GM19351 (cell line): ENCODE data around the gene POU3F4.

ENCODE experiments used
- ATAC-seq: cut with Tn5 transposase; IDR thresholded peaks from one replicate; pipeline ENCODE4 v1.9.1; 2021; ENCODE audit warnings: mild to moderate bottlenecking, moderate library complexity; ENCODE audit not compliant: unreplicated experiment

Gene POU3F4

DNA sequence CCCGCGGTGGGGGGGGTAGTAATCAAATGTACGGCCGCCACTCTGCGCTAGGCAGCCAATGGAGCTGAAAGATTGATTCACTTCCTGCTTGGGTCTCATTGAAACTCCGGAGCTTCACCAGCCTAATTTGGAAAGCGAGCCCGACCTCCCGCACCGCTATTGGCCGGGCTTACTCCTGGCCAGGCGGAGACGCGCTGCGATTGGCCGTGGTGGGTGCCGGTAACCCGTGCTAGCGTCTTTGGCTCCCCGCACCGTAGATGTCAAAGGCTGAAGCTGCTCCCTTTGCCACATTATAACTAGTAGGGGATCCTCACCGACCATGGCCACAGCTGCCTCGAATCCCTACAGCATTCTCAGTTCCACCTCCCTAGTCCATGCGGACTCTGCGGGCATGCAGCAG, at the start of gene POU3F4:
POU3F4 (plus strand) TSS at position 285 of the 400 bp plus-strand sequence; CDS start at position 320, 35 bp downstream.
- no peak for ATAC-seq

DNA sequence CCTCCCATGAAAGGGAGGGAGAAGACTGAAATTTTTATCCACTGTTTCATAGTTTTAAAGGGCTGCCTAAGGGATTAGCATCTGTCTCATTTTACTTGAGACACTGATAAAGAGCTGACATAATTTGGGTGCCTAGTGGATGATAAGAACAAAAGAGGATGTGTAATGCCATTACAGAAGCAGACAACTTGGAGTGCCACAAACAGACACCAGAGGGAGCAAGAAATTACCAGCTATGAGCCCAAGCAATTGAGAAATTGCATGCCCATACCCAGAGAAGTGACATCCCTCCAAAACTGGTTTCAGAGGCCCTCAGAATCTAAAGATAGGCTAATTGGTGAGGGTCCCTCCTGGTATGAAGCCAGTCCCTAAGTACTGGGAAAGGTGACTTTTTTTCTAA, 38.5 kb upstream of the POU3F4 start:
- ATAC-seq: peak; percentile 97

DNA sequence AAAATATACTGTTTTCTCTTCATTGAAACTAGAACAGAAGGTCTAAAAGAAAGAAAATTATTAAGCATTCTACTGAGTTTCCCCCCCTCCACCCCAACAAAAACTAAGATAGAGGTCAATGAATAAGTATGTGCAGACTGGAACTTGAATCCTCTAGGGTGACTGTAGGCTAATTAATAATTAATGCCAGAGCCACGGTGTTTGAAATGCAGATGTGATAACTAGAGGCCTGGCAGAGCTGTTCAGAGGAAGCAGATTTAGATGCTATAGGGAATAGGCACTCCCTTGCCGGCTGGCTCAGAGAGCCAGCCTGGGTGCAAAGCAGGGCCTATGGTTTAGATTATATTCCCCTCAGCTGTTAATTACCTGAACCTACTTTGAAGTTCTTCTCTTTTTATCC, 12.2 kb upstream of the POU3F4 start:
- ATAC-seq: no peak

GRCh38 chrX:83501003-83501402, 7.1 kb upstream of the POU3F4 start:
- ATAC-seq: no peak

DNA sequence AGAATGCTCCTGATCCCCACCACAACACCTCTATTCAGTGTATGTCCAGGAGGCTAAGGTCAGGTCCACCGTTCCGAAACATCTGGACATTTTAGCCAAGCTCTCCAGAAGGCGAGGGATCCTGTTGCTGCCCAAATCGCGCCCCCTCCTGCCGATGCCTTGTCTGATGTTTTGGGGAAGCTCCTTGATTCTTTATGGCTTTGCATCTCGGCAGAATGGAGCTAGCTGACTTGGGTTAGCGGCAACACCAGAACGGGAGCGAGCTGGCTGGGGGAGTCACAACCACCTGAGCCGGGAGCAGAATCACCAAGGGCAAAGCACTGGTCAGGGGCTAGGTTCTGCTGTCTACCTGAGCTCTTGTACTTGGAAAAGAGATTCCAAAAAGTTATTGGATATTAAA, 6.6 kb upstream of the POU3F4 start:
- ATAC-seq: no peak

DNA sequence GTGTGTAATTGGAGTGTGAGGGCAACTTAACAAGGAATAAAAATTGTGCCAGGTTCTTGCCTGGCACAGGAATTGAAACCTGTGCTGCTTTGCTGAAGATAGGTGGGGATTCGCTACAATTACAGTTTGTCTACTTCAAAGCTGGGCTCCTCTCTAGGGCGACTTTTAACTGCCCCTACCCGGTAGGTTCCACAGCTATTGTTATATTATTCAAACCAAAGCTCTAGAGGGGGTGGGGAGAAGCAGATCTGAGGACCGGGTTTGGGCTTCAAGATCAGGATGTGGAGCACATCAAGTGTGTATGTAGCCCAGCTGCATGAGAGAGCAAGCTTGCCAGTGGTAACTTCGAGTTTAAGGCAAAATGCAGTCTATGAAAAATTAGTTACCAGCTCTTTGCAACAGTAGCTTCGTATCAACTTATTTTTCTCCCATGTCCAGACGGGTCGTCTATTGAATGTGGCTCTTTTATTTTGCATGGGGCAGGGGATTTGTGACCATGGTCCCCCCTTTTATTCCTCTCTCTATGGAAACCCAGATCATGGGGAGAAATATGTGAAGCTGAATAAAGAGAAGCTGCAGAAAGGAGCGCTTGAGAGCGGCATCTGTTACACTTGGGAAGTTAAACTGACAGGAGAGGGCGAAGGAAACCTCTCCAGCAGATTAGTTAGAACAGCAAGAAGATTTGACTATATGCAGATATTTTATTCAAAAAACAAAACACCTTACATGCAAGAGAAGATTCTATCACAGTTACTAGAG, 3.2 kb upstream of the POU3F4 start:
- no peak for ATAC-seq

DNA sequence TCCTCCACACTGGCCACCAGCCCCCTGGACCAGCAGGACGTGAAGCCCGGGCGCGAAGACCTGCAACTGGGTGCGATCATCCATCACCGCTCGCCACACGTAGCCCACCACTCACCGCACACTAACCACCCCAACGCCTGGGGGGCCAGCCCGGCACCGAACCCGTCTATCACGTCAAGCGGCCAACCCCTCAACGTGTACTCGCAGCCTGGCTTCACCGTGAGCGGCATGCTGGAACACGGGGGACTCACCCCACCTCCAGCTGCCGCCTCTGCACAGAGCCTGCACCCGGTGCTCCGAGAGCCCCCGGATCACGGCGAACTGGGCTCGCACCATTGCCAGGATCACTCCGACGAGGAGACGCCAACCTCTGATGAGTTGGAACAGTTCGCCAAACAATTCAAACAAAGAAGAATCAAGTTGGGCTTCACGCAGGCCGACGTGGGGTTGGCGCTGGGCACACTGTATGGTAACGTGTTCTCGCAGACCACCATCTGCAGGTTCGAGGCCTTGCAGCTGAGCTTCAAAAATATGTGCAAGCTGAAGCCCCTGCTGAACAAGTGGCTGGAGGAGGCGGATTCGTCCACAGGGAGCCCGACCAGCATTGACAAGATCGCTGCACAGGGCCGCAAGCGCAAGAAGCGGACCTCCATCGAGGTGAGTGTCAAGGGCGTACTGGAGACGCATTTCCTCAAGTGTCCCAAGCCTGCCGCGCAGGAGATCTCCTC, 600 bp downstream of the POU3F4 start:
- no peak for ATAC-seq

DNA sequence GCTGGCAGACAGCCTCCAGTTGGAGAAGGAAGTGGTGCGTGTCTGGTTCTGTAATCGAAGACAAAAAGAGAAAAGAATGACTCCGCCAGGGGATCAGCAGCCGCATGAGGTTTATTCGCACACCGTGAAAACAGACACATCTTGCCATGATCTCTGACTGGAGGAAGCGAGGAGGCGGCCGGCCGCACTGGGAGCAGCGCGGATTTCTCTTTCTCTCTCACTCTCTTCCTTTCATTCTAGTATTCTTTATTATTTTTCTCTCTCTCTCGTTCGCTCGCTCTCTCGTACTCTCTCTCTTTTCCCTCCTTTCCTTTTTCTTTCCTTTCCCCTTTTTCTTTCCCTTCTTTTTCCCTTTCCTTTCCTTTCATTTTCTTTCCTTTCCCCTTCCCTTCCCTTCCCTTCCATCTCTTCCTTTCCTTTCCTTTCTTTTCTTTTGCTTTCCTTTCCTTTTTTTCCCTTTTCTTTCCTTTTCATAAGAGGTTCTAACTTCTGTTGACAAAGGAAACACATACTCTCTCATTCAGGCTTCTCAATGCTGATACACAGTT, 1.2 kb downstream of the POU3F4 start:
- ATAC-seq: no peak

DNA sequence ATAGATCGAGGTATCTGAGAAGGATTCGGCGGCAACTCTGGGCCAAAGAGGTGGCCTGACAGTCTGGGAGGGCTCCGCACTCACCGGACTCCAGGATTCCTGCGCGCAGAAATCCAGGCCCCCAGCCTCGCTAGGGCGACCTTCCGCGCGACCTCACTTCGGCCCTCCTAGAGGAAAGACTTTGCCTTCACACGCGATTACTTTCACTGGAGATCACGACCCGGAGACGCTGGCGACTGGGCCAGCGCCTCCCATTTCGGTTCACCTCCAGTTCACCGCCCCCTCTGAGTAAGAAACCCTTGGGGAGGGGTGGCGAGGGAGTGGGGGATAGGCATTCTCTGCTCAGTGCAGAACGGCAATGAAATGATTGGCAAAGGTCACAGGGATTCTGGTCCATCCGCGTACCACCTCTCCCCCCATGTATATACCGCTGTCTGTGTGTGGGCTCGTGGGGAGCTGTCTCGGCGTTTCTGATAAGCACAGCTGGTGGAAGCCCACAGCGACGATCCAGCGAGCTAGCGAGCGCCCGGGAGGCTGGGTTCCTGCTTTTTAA, 2.5 kb downstream of the POU3F4 start:
- no peak for ATAC-seq

GRCh38 chrX:83511208-83511607, 3.1 kb downstream of the POU3F4 start:
- no peak for ATAC-seq

DNA sequence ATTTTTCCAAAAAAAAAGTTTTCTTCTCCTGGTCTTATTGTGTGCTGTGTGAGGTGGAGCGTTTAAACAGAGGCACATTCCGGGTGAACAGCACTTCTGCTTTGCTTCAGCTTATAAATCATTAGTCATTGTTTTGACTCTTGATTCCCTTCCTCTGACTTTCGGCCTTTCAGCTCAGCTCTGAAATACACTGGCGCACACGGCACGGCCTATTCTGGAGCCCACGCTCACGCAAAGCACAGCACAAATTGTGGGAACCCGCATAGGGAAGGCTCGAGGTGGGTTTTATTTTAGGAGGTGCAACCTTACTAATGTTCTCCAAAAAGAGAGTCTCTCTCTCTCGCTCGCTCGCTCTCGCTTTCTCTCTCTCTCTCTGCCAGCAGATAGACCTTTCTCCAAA, 4.0 kb downstream of the POU3F4 start:
- no peak for ATAC-seq

GRCh38 chrX:83516597-83516996, 8.5 kb downstream of the POU3F4 start:
- ATAC-seq: no peak

- ATAC-seq: no peak
These were observed 13.8 kb downstream of the POU3F4 start for GRCh38 chrX:83521905-83522304.

- ATAC-seq: no peak
These were observed 21.9 kb downstream of the POU3F4 start for GRCh38 chrX:83529950-83530349.

DNA sequence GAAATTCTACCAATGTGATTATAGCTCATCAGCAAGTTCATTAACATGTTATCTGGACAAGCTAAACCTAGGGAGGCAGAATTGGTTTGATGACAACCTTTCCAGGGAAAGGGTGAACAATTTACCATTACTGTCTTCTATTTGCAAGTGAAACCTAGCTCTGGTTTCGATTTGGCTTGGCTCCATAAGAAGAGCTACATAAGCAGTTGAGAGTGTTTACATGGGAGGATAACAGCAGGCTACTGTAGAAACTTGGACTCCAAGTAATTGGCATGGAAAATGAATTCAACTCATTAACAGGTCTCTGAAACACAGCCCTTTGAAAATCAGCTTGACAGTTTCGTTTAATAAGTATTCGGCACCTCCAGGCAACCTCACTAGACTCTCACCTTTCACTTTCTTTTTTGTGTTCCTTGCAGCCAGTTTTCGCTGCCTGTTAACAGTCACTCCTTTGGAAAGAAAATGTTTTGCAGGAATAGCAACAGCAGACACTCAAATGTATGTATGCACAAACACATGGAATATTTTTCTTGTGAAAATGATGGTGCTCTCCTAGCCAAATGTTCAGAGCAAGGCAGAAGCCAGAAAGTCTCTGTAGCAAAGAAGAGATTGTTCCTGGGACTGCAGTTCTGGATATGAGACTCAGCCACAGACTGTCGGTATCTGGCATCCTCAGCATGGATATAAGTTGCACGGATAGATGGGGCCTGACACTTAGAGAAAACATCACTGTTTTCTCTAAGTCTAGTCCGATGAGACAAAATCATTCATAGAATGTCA, 27.5 kb downstream of the POU3F4 start:
- ATAC-seq: peak; percentile 80
